ENCODE results near the gene PLEKHA4. TPM values are rescaled to one million over a fixed set of nuclear protein-coding genes. Genes with fewer than 3 reads are reported as not detected.
A peak's percentile ranks its signal among the peaks of the same experiment; 100 is the strongest.

The PLEKHA4 gene
- total and polyA plus RNA-seq, 2 experiments from 2014 or later: 12.2 to 12.3 TPM

GRCh38 chr19:48895226-48895625 lies 26.8 kb upstream of the PLEKHA4 start:
- peaks cover 4% of the 10 kb centered on the region for H3K4me1 ChIP-seq (ENCODE audit: insufficient read depth)
- H2AFZ ChIP-seq: peak overlapping the region; percentile 97
- H3K4me3 Mint-ChIP-seq: peak overlapping the region; percentile 69
- H3K9me2 ChIP-seq (ENCODE audit: insufficient read depth): no peaks in the 10 kb centered on the region
- ATAC-seq (no peak), DNase-seq (ENCODE audit: low spot score) (no peak)
- H4K20me1 ChIP-seq (replicated peaks; ENCODE audit: insufficient read depth): no peaks in the 10 kb centered on the region; the same call in 1 of the 2 replicates
- H3K27ac ChIP-seq (ENCODE audit: low read depth): no peak overlapping the region
- H3K36me3 Mint-ChIP-seq (ENCODE audit: low read depth): no peaks in the 10 kb centered on the region
- no peaks in the 10 kb centered on the region for H3K36me3 ChIP-seq (ENCODE audit: insufficient read depth)
- H3K27ac Mint-ChIP-seq: no peak overlapping the region
- TF ChIP-seq CREB1 (CRISPR knock-in tag; IDR thresholded peaks at IDR 0.05; ENCODE audit: low read depth) (no peak), REST (IDR thresholded peaks at IDR 0.05; ENCODE audit: unreplicated experiment) (no peak), JUNB (IDR thresholded peaks at IDR 0.05; ENCODE audit: unreplicated experiment) (no peak), ETS1 (IDR thresholded peaks at IDR 0.05) (no peak), ZNF331 (CRISPR knock-in tag; IDR thresholded peaks at IDR 0.05; ENCODE audit: low read depth) (no peak), POLR2AphosphoS5 (IDR thresholded peaks at IDR 0.05; ENCODE audit: low read depth) (no peak), EZH2 (IDR thresholded peaks at IDR 0.05; ENCODE audit: low read depth, unreplicated experiment) (no peak), EZH2phosphoT487 (IDR thresholded peaks at IDR 0.05; ENCODE audit: unreplicated experiment) (no peak), ZNF462 (CRISPR knock-in tag; IDR thresholded peaks at IDR 0.05) (no peak), CTCF (conservative IDR thresholded peaks at IDR 0.05; ENCODE audit: low read depth in 2 of 2) (no peak), STAT1 (IDR thresholded peaks at IDR 0.05; ENCODE audit: unreplicated experiment) (no peak)
- peak overlapping the region; percentile 91 for H3K4me2 ChIP-seq
- peak overlapping the region; percentile 71 for H3K4me3 ChIP-seq
- H3K79me2 ChIP-seq (replicated peaks; ENCODE audit: insufficient read depth): no peaks in the 10 kb centered on the region
- H3F3A ChIP-seq (replicated peaks; ENCODE audit: low read depth): peaks cover 13% of the 10 kb centered on the region
- H3K9me3 Mint-ChIP-seq: no peaks in the 10 kb centered on the region
- H3K4me1 Mint-ChIP-seq: peaks cover 6% of the 10 kb centered on the region; the same call in 2 of the 3 replicates
- no peaks in the 10 kb centered on the region for H3K27me3 ChIP-seq (ENCODE audit: insufficient read depth)
- peaks cover 21% of the 10 kb centered on the region for H3K27me3 Mint-ChIP-seq (ENCODE audit: insufficient read depth, low read depth, poor library complexity)
